ENCODE data around the gene INSYN2B.

GRCh38 chr5:169895926-169896325 is 84.4 kb downstream of the INSYN2B start:
- no peak for TF ChIP-seq CTCF (IDR thresholded peaks at IDR 0.05)
- no peak for TF ChIP-seq POLR2A (IDR thresholded peaks at IDR 0.05)

All from heart left ventricle (tissue), 13 donors.